ENCODE data around the gene GABPB1.

GRCh38 chr15:50229336-50229735 lies 125.7 kb downstream of the GABPB1 start:
- TF ChIP-seq CTCF (conservative IDR thresholded peaks at IDR 0.05; ENCODE audit: low read depth, low read length) (no peak), EZH2 (IDR thresholded peaks at IDR 0.05; ENCODE audit: borderline replicate concordance, low read depth, low read length, poor library complexity, severe bottlenecking) (no peak)
